ENCODE measurements around the gene CFAP61. TPM values are rescaled to one million over a fixed set of nuclear protein-coding genes. Genes with fewer than 3 reads are reported as not detected.
"Not testable (repeated sequence)": the region's sequence is repeated elsewhere in the genome, so short reads cannot be mapped to it uniquely, and the experiment has no call there.

The CFAP61 gene
- total RNA-seq: 0.13 and 0.26 TPM in 2 replicates

GRCh38 chr20:20052074-20052970 is at the start of gene CFAP61, which contains the start of gene CRNKL1:
Gene CFAP61, plus strand, starts transcription at chr20:20052532. Its CDS starts 4,122 bp downstream, at chr20:20056654.
Gene CRNKL1, minus strand, starts transcription at chr20:20052466. Its CDS starts 124 bp downstream, at chr20:20052342.
- H3K36me3 ChIP-seq (ENCODE audit: control insufficient read depth, insufficient read depth, low read length): peaks cover 2% of the 10 kb centered on the region
- TF ChIP-seq, protein P1, sequence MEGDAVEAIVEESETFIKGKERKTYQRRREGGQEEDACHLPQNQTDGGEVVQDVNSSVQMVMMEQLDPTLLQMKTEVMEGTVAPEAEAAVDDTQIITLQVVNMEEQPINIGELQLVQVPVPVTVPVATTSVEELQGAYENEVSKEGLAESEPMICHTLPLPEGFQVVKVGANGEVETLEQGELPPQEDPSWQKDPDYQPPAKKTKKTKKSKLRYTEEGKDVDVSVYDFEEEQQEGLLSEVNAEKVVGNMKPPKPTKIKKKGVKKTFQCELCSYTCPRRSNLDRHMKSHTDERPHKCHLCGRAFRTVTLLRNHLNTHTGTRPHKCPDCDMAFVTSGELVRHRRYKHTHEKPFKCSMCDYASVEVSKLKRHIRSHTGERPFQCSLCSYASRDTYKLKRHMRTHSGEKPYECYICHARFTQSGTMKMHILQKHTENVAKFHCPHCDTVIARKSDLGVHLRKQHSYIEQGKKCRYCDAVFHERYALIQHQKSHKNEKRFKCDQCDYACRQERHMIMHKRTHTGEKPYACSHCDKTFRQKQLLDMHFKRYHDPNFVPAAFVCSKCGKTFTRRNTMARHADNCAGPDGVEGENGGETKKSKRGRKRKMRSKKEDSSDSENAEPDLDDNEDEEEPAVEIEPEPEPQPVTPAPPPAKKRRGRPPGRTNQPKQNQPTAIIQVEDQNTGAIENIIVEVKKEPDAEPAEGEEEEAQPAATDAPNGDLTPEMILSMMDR (IDR thresholded peaks at IDR 0.05; ENCODE audit: insufficient read depth, low read length, severe bottlenecking): peak; percentile 19
- no peaks in the 10 kb centered on the region for H3K27me3 ChIP-seq (ENCODE audit: control insufficient read depth, insufficient read depth, low read length)
- H3K4me3 ChIP-seq (ENCODE audit: low read depth, low read length): peak within 1 kb of the TSS; percentile 96
- DNase-seq (ENCODE audit: low read depth) (peak; percentile 93), FAIRE-seq (peak; percentile 91)

DNA sequence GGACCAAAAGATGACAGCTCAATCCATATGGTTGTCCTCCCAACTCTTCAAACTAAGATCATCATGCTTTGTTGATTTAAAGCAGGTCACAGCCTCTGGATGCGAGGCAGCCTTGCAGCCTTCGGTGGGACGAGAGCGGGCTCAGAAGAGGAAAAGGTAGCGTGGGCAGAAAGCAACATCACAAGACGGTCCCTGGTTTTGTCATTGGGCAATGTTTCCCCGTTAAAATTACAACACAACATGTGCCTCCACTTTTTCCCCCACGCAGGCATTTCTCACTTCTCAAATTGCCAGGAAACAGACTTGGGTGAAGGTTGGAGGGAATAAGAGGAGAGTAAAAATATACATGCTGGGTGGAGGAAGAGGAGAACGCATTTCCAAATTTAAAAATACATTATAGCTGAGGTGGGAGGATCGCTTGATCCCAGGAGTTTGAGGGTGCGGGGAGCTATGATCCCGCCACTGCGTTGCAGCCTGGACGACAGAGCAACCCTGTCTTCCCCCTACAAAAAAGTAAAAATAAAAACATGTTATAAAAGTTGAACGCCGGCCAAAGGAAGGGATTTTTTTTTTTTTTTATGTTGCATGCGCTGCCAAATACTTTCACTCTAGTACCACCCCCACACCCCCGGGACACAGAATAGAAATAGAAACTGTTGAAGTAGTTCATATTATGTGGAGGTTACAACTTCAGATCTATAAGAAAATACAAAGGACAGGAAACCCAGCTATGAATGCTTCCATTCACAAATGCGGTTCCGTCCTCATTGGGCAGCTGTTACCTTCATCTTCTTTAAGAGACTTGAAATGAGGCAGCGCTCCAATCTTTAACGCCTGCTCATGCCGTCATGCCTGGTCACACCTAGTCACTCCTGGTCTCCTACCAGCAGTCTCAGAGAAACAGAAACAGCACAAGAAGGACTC is 49.0 kb upstream of the CFAP61 start:
- Histone ChIP-seq H3K27me3 (ENCODE audit: control insufficient read depth, insufficient read depth, low read length) (no peaks in the 10 kb centered on the region), H3K36me3 (ENCODE audit: control insufficient read depth, insufficient read depth, low read length) (peaks cover 22% of the 10 kb centered on the region), H3K4me3 (ENCODE audit: low read depth, low read length) (no peak overlapping the region)
- no peak for FAIRE-seq
- DNase-seq (ENCODE audit: low read depth): no peak
- TF ChIP-seq, protein P1 (IDR thresholded peaks at IDR 0.05; ENCODE audit: insufficient read depth, low read length, severe bottlenecking): no peak

- peaks cover 17% of the 10 kb centered on the region for H3K36me3 ChIP-seq (ENCODE audit: control insufficient read depth, insufficient read depth, low read length)
- FAIRE-seq; H3K4me3 ChIP-seq (ENCODE audit: low read depth, low read length): not testable (repeated sequence)
These were observed 48.4 kb upstream of the CFAP61 start for GRCh38 chr20:20003955-20004322.

DNA sequence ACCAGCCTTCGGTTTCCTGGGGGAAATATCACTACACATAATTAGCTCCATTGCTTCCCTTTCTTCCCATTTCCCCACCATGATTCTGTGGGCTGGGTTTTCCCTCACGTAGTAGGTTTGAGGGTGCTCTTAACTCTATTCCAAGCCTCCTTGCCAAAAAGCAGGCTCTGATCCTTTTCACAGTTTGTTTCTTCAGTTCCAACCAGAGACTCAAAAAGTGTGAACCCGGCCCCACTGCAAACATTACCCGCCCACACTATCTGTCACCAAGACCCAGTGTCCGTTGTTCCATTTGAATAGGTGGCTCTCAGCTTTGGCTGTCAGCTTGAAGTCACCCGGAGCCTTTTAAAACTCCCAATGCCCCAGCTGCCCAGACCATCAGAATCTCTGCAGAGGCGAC is 47.0 kb upstream of the CFAP61 start:
- DNase-seq (ENCODE audit: low read depth) (no peak), FAIRE-seq (no peak)
- Histone ChIP-seq H3K27me3 (ENCODE audit: control insufficient read depth, insufficient read depth, low read length) (no peaks in the 10 kb centered on the region), H3K36me3 (ENCODE audit: control insufficient read depth, insufficient read depth, low read length) (peaks cover 12% of the 10 kb centered on the region), H3K4me3 (ENCODE audit: low read depth, low read length) (no peak overlapping the region)
- TF ChIP-seq, protein P1 (IDR thresholded peaks at IDR 0.05; ENCODE audit: insufficient read depth, low read length, severe bottlenecking): no peak

More at GRCh38 chr20:20003955-20004322, 48.4 kb upstream of the CFAP61 start:
- not testable (repeated sequence) for H3K27me3 ChIP-seq (ENCODE audit: control insufficient read depth, insufficient read depth, low read length); DNase-seq (ENCODE audit: low read depth)

DNA sequence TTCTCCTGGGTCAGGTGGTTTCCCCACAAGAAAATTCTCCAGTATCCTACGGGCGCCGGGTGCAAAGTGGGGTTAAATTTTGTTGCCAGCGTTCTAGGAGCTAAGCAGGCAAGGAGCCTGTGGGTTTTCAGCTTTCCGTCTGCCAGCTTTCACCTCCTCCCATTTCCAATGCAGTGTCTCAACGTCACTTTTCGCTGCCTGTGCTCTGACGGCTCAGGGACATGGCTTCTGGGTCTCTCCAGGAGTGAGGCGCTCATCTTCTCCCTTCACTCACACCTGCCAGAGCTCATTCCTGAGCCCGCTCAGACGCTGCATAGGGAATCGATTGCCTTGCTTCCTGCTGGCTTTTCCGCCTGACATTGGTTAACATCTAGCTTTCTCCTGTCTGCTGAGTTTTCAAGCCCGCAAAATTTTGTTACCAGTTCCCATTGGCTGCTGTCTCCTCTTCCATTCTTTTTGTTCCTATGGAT is 42.5 kb upstream of the CFAP61 start:
- DNase-seq (ENCODE audit: low read depth) (no peak), FAIRE-seq (no peak)
- TF ChIP-seq, protein P1 (IDR thresholded peaks at IDR 0.05; ENCODE audit: insufficient read depth, low read length, severe bottlenecking): no peak
- no peak overlapping the region for H3K4me3 ChIP-seq (ENCODE audit: low read depth, low read length)
- no peaks in the 10 kb centered on the region for H3K27me3 ChIP-seq (ENCODE audit: control insufficient read depth, insufficient read depth, low read length)
- no peaks in the 10 kb centered on the region for H3K36me3 ChIP-seq (ENCODE audit: control insufficient read depth, insufficient read depth, low read length)

Data from bronchial epithelial cell (primary cell).